Spleen (tissue), 11 donors: Measurements from ENCODE around the gene CNOT10. TPM values are rescaled to one million over a fixed set of nuclear protein-coding genes. Genes with fewer than 3 reads are reported as not detected.

Experiments used
- DNase-seq: peaks from one replicate; pipeline ENCODE4 v3.0.0-alpha.2; 2020
- H3K27ac ChIP-seq, 8 donors: fragments of 200-600 bp; sonication (generic) in 7 of 8; 1 replicate in 4 of 8; 2 replicates in 4 of 8; pipeline versions ENCODE4 v1.5.0 to v1.8.0; 2016 to 2021; ENCODE audit warnings: inconsistent platforms in 4 of 8, mild to moderate bottlenecking in 4 of 8, moderate library complexity in 1 of 8
- H3K27me3 ChIP-seq, 7 donors: fragments of 200-600 bp; sonication (generic) in 6 of 7; replicated peaks in 1 of 7; 1 replicate in 4 of 7; 2 replicates in 3 of 7; pipeline versions ENCODE4 v1.5.0 to v1.8.0; 2016 to 2021; ENCODE audit warnings: inconsistent platforms in 3 of 7, mild to moderate bottlenecking in 1 of 7
- H3K36me3 ChIP-seq, 6 donors: fragments of 200-600 bp; sonication (generic) in 5 of 6; 1 replicate in 4 of 6; 2 replicates in 2 of 6; pipeline versions ENCODE4 v1.5.0 to v1.8.0; 2016 to 2021; ENCODE audit warnings: inconsistent platforms in 2 of 6
- H3K4me1 ChIP-seq, 6 donors: fragments of 200-600 bp; sonication (generic) in 5 of 6; 1 replicate in 3 of 6; 2 replicates in 3 of 6; pipeline versions ENCODE4 v1.5.0 to v1.8.0; 2016 to 2021; ENCODE audit warnings: inconsistent platforms in 3 of 6
- H3K4me3 ChIP-seq, 8 donors: fragments of 200-600 bp; sonication (generic) in 7 of 8; 1 replicate in 4 of 8; 2 replicates in 4 of 8; pipeline versions ENCODE4 v1.5.0 to v1.8.0; 2016 to 2021; ENCODE audit warnings: inconsistent platforms in 4 of 8, mild to moderate bottlenecking in 4 of 8, moderate library complexity in 2 of 8
- H3K9me3 ChIP-seq, 8 donors: fragments of 200-600 bp; sonication (generic) in 7 of 8; 1 replicate in 4 of 8; 2 replicates in 4 of 8; pipeline versions ENCODE4 v1.5.0 to v1.8.0; 2016 to 2021; ENCODE audit warnings: inconsistent platforms in 4 of 8
- POLR2A ChIP-seq, 3 donors: fragments of 450-650 bp; IDR thresholded peaks; one replicate each; pipeline ENCODE4 v1.5.1; 2017; ENCODE audit warnings: antibody characterized with exemption in 3 of 3, mild to moderate bottlenecking in 1 of 3
- POLR2AphosphoS5 ChIP-seq, 3 donors: sonication (generic); formaldehyde crosslinking; IDR thresholded peaks; one replicate each; pipeline ENCODE4 v1.5.1; 2017; ENCODE audit warnings: antibody characterized with exemption in 3 of 3
- WGBS, 5 donors: extraction: QIAGEN DNeasy Blood & Tissue Kit in 3 of 5; methylation state at CpG; one replicate each; pipeline versions ENCODE4 v1.1.5 to v1.1.7; 2013 to 2018; 5-methylcytosine and 5-hydroxymethylcytosine counted together
- intact Hi-C: fragments of 100-400 bp; cut with DNase I; formaldehyde crosslinking; loops from one replicate; pipeline ENCODE4 v1.15.0; 2023; ENCODE audit warnings: low total_unique reads
- polyA plus RNA-seq, 3 donors: library from polyadenylated mRNA; stranded (reverse); fragments of 200-250 nt; gene quantifications; one replicate each; pipeline ENCODE4 v1.2.1, GENCODE V29; 2013
- total RNA-seq, 7 donors: library from RNA; depleted of rRNA in 3 of 7; stranded (reverse); fragments of >200 nt in 3 of 7; fragmentation: NEBNext Ultra II Directional in 4 of 7; extraction: Animal tissue kit (Norgen Biotek cat#: 25700) in 4 of 7; gene quantifications; one replicate each; pipeline versions ENCODE4 v1.1.0 to v1.2.1, GENCODE V29; 2016 to 2021
- TF ChIP-seq, protein P1 (sequence below), 11 experiments: fragments of 200-600 bp in 7 of 11; fragments of 450-650 bp in 4 of 11; sonication (generic) in 4 of 11; IDR thresholded peaks in 8 of 11; conservative IDR thresholded peaks in 3 of 11; 1 replicate in 7 of 11; 2 replicates in 4 of 11; pipeline versions ENCODE4 v1.4.0 to v1.8.0; 2016 to 2021; ENCODE audit warnings: antibody characterized with exemption in 11 of 11, inconsistent platforms in 4 of 11, mild to moderate bottlenecking in 1 of 11
- donor health status: healthy with polysubstance abuse.
- donor health status: DM: no; HTN: no; CAD: no; lungs with moderate emphysema.
- donor health status: DM: no; HTN: no; CAD: no.
- donor health status: Bipolar disorder and iron deficiency.
- donor health status: healthy.
- donor health status: DM: no; HTN: no; CAD: no.
- donor health status: DM: yes; HTN: yes; CAD: no.

The CNOT10 gene
- total and polyA plus RNA-seq, 10 donors: 19.2 to 48.3 (median 34.2) TPM

DNA sequence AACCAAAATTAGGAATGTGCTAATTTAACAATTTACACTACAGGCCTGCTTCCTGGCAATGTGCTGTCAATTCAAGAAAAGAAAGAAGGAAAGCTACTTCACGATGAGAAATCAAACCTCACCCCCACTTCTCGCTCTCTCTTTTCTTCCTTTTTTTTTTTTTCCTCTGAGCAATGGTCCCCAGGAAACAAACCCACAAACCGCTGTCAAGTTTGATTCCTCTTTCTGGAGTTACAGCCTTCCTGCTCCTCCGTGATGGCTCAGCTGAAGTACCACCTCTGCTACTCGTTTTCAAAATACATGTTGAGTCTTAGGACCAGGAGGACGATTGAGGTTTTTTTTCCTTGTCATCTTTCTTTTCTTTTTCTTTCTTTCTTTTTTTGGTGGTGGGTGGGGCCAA is 129.4 kb downstream of the CNOT10 start:
- Histone ChIP-seq H3K27ac (no peak overlapping the region), H3K9me3 (no peaks in the 10 kb centered on the region), H3K36me3 (no peaks in the 10 kb centered on the region), H3K4me3 (no peak overlapping the region), H3K27me3 (peaks cover 6 to 48% (median 39%) of the 10 kb centered on the region in 7 donors), H3K4me1 (peaks cover 16 to 53% (median 36%) of the 10 kb centered on the region in 6 donors)
- 20 to 35% (median 29%) methylated on average over 6 of the region's 6 CpGs for WGBS, 5 donors
- TF ChIP-seq, protein P1, sequence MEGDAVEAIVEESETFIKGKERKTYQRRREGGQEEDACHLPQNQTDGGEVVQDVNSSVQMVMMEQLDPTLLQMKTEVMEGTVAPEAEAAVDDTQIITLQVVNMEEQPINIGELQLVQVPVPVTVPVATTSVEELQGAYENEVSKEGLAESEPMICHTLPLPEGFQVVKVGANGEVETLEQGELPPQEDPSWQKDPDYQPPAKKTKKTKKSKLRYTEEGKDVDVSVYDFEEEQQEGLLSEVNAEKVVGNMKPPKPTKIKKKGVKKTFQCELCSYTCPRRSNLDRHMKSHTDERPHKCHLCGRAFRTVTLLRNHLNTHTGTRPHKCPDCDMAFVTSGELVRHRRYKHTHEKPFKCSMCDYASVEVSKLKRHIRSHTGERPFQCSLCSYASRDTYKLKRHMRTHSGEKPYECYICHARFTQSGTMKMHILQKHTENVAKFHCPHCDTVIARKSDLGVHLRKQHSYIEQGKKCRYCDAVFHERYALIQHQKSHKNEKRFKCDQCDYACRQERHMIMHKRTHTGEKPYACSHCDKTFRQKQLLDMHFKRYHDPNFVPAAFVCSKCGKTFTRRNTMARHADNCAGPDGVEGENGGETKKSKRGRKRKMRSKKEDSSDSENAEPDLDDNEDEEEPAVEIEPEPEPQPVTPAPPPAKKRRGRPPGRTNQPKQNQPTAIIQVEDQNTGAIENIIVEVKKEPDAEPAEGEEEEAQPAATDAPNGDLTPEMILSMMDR (IDR thresholded peaks at IDR 0.05 in 8 of 11, conservative IDR thresholded peaks at IDR 0.05 in 3 of 11): no peak
- TF ChIP-seq POLR2AphosphoS5 (IDR thresholded peaks at IDR 0.05) (no peak), POLR2A (IDR thresholded peaks at IDR 0.05) (no peak)
- DNase-seq: no peak
- intact Hi-C loops: no loop called here

DNA sequence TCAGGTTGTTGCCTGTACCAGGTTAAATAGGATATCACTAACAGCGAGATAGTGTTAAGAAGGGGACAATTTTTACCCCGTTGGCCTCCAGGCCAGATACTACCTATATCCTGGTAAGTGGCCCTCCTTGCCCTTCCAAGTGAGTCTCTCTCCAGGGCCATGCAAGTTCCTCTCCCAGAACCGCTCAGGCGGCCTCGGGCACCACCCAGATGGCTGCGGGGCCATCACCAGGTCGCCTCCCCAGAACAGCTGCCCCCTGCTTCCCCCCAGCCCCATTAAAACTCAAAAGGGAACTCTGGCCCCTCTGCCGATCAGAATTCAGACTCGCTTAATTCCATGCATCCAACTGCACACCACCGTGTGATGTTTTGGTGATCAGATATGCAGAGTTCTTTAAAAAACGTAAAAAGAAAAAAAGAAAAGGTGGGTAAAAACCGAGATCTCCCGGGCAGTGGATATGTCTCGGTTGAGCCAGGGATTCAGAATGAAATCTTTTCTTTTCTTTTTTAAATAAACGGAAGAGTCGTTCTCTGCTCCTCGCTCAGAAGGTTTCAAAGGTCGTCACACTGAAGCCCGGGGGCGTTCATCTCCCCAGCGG is 131.0 kb downstream of the CNOT10 start:
- peaks cover 16 to 53% (median 36%) of the 10 kb centered on the region in 6 donors for H3K4me1 ChIP-seq
- 17 to 24% (median 21%) methylated on average over 21 of the region's 21 CpGs for WGBS, 5 donors
- H3K27ac ChIP-seq: no peak overlapping the region
- no peaks in the 10 kb centered on the region for H3K9me3 ChIP-seq
- no peaks in the 10 kb centered on the region for H3K36me3 ChIP-seq
- no peak for DNase-seq
- H3K4me3 ChIP-seq: peak overlapping the region in 5 of 8 donors; percentile 49 to 73 (median 54)
- H3K27me3 ChIP-seq: peaks cover 6 to 64% (median 54%) of the 10 kb centered on the region in 7 donors
- intact Hi-C loops: no loop called here
- TF ChIP-seq POLR2AphosphoS5 (IDR thresholded peaks at IDR 0.05): no peak
- no peak for TF ChIP-seq POLR2A (IDR thresholded peaks at IDR 0.05)
- TF ChIP-seq, protein P1 (IDR thresholded peaks at IDR 0.05 in 8 of 11, conservative IDR thresholded peaks at IDR 0.05 in 3 of 11): no peak

DNA sequence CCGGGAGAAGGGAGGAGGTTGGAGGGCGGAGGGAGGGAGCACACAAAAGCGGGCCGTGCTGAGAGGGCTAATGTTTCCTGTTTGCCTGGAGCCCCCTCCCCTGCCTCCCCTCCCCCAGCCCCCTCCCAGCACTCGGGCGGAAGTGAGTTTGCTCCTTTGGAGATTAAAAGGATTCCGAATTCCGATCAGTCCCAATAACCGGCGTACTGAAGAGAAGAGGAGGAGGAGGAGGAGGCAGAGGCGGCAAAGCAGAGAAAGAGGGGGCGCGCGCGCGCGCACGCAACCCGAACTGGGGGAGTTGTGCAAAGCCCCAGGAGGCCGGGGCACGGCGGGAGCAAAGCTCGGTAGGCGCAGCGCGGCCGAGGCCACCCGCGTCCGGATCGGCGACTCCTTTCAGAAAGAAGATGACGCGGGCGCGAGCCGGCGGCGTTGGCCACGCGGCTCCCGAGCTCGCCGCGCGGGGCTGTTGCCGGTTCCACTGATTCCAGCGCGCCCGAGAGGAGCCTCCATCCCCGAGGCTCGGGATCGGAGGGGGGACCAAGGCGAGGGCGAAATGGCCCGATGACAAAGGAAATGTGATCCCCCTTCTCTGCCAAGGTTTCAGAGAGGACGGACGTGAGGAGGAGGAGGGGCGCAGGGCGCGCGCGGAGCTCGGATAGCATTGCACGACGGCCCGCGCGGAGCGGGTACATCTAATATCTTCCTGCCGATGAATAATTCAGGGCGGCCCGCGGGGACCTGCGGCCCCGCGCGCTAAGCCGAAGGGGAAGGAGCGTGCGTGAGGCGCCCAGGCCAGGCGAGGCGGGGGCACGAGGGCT is 131.7 kb downstream of the CNOT10 start:
- intact Hi-C loops: no loop called here
- H3K4me3 ChIP-seq: peak overlapping the region; percentile 39 to 73 (median 52)
- H3K27me3 ChIP-seq: peaks cover 6 to 71% (median 59%) of the 10 kb centered on the region in 7 donors
- 1% methylated on average over 61 to 85 of the region's 85 CpGs for WGBS, 5 donors
- H3K9me3 ChIP-seq: no peaks in the 10 kb centered on the region
- H3K36me3 ChIP-seq: no peaks in the 10 kb centered on the region
- no peak overlapping the region for H3K27ac ChIP-seq
- TF ChIP-seq POLR2AphosphoS5 (IDR thresholded peaks at IDR 0.05) (no peak), POLR2A (IDR thresholded peaks at IDR 0.05) (no peak)
- TF ChIP-seq, protein P1 (IDR thresholded peaks at IDR 0.05 in 8 of 11, conservative IDR thresholded peaks at IDR 0.05 in 3 of 11): no peak
- DNase-seq: peak; percentile 77
- peaks cover 16 to 53% (median 36%) of the 10 kb centered on the region in 6 donors for H3K4me1 ChIP-seq

DNA sequence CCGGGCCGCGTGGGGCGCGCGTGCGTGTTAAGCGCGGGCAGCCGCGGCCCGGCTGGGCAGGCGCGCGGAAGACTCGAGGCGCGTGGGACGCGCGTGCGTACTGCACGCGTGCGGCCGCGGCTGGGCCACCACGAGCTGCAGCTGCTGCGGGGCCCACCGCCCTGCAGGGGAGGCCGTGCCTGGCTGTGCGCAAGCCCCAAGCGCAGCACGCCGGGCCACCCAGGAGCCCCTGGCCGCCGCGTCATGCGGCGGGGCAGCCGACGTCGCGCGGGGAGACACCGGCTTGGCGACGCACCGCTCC is 132.2 kb downstream of the CNOT10 start:
- Histone ChIP-seq H3K36me3 (no peaks in the 10 kb centered on the region), H3K27ac (no peak overlapping the region), H3K4me3 (peak overlapping the region; percentile 39 to 73 (median 52)), H3K4me1 (peaks cover 16 to 53% (median 36%) of the 10 kb centered on the region in 6 donors), H3K27me3 (peaks cover 6 to 76% (median 61%) of the 10 kb centered on the region in 7 donors), H3K9me3 (no peaks in the 10 kb centered on the region)
- DNase-seq: no peak
- TF ChIP-seq POLR2AphosphoS5 (IDR thresholded peaks at IDR 0.05): no peak
- TF ChIP-seq POLR2A (IDR thresholded peaks at IDR 0.05): no peak
- TF ChIP-seq, protein P1 (IDR thresholded peaks at IDR 0.05 in 8 of 11, conservative IDR thresholded peaks at IDR 0.05 in 3 of 11): no peak
- WGBS, 5 donors: 0 to 2% (median 2%) methylated on average over 23 to 49 of the region's 49 CpGs
- intact Hi-C loops: no loop called here
